Bone marrow (tissue), 2 donors: ENCODE measurements around the gene GPRC6A.
A peak's percentile ranks its signal among the peaks of the same experiment; 100 is the strongest.
"Not testable (repeated sequence)": the region's sequence is repeated elsewhere in the genome, so short reads cannot be mapped to it uniquely, and the experiment has no call there.

Source experiments
- DNase-seq, 2 donors: peaks; one replicate each; lab custom pipeline; 2025; lab: John Stamatoyannopoulos, UW

Gene GPRC6A, protein sequence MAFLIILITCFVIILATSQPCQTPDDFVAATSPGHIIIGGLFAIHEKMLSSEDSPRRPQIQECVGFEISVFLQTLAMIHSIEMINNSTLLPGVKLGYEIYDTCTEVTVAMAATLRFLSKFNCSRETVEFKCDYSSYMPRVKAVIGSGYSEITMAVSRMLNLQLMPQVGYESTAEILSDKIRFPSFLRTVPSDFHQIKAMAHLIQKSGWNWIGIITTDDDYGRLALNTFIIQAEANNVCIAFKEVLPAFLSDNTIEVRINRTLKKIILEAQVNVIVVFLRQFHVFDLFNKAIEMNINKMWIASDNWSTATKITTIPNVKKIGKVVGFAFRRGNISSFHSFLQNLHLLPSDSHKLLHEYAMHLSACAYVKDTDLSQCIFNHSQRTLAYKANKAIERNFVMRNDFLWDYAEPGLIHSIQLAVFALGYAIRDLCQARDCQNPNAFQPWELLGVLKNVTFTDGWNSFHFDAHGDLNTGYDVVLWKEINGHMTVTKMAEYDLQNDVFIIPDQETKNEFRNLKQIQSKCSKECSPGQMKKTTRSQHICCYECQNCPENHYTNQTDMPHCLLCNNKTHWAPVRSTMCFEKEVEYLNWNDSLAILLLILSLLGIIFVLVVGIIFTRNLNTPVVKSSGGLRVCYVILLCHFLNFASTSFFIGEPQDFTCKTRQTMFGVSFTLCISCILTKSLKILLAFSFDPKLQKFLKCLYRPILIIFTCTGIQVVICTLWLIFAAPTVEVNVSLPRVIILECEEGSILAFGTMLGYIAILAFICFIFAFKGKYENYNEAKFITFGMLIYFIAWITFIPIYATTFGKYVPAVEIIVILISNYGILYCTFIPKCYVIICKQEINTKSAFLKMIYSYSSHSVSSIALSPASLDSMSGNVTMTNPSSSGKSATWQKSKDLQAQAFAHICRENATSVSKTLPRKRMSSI

DNA sequence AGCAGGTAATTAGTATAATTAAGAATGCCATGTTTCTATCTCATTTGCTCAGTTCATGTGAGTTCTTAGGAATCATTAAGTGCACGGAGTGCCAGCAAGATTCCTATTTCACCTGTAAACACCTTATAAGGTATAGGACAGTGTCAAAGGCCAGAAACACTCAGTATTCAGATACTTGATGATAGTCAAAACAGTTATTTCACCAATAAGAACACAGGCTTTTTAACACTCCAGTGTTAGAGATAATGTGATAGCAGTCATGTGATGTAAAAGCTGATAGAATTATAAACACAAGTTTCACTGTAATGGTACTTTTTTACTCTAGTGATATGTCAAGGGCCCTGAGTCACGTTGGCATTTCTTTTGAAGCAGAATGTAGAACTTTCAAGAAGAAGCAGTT is at the start of gene GPRC6A:
TSS of gene GPRC6A (minus strand) at position 101 of the 400 bp plus-strand sequence. CDS start at position 31, 70 bp downstream.
- no peak for DNase-seq

DNA sequence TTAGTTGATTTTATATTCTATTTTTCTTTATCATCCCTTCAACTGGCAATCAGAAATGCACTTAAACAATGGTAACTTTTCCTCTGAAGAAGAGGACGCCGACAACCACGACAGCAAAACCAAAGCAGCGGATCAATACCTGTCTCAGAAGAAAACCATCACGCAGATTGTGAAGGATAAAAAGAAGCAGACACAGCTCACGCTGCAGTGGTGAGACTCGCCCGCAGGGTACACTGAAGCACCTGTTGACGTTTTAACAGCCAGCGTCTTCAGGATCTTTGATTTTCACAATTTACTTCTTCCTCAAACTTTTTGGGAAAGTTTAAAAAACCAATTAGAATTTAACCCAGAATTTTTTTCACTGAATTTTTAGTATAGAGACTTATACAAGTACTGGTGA is 48.9 kb upstream of the GPRC6A start:
- DNase-seq: no peak

DNA sequence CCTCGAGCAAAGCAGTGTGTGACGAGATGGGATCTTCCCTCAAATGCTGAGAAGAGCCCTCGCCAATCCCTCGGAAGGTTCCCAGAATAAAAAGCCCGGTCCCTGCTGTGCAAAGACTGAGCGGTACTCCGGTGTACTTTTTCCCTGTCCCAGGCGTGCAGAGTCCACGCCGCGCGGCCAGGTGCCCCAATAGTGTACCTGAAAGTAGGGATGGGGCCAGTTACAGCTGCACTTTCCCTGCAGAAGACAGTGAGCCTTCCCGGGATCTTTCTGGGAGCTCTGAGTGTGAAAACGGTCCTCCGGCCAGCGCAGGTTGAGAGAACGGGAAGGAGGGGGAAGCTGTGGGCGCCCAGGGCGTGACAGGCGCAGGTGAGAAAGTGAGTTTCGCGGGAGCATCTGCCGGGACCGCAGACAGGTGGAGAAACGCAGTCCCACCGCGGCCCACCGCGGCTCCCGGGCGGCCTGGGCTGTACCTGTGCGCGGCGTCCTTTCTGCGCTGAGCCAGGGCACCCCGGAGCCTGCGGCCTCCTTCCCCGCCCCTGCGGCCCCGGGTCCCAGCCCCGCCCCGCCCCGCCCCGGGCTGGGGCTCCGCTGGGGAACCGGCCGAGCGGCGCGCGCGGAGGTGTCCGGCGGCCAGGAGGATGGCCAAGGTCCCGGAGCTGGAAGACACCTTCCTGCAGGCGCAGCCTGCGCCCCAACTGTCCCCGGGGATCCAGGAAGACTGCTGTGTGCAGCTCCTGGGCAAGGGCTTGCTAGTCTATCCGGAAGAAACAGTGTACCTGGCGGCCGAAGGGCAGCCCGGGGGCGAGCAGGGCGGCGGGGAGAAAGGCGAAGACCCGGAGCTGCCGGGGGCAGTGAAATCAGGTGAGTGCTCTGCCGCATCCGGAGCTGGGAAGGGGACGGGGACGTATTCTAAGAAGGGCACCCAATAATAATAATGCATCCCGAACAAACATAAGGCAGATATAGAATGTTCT is 48.0 kb upstream of the GPRC6A start, which contains the start of gene RFX6:
TSS of gene RFX6 (plus strand) at position 608 of the 977 bp plus-strand sequence. CDS start at position 642, 34 bp downstream.
- DNase-seq: no peak

DNA sequence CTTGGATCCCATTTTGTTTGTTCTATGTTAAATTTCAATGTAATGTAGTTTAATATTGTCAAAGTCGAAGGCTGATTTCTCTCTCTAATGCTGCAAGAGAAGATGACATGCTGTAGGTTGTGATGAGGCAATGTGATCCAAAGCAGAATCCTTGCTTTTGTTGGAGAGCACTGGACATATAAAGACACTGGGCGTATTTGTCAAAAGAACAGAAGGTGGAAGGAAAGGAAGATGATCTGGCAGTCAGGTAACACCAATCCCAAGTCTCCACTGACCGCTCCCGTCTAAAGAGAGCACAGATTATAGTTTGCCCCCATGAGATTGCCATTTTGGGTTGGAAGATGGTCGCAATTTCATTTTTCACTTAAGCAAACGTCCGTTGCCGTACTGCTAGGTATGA is 47.2 kb upstream of the GPRC6A start:
- no peak for DNase-seq

DNA sequence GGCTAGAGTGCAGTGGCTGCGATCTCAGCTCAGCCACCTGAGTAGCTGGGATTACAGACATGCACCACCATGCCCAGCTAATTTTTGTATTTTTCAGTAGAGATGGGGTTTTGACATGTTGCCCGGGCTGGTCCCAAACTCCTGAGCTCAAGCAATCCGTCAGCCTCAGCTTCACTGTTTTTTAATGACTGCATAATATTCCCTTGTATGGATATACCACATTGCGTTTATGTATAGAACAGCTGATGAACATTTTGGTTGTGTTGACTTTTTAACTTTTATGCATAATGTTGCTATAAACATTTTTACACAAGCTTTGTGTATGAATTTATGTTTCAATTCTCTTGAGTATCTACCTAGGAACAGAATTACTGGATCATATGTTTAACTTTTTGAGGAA is 43.9 kb upstream of the GPRC6A start:
- no peak for DNase-seq

DNA sequence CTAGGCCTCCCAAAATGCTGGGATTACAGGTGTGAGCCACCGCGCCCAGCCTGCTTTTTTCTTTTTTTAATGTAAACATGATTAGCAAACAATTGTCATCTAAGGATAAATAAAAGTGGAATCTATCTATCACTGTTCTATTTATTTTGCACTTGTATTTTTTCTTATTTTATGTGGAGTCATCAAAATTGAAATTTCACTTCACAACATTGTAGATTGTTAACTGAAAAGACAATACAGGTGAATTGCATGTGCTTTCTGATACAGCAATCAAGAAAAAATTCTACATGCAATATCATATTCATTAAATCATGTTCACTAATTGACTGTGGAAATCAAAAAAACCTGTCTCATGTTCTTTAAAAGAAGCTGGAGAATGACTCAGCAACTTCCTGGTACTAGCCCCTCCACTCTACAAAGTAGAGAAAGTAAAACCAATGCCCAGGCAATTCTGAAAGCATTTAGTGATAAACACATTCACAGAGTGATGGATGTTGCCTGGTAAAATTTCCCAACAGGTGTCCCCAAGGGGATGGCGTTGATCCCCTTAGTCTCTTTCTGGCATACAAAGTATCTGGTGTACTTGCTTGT is 37.5 kb upstream of the GPRC6A start:
- DNase-seq: peak in 1 of 2 donors; percentile 3

DNA sequence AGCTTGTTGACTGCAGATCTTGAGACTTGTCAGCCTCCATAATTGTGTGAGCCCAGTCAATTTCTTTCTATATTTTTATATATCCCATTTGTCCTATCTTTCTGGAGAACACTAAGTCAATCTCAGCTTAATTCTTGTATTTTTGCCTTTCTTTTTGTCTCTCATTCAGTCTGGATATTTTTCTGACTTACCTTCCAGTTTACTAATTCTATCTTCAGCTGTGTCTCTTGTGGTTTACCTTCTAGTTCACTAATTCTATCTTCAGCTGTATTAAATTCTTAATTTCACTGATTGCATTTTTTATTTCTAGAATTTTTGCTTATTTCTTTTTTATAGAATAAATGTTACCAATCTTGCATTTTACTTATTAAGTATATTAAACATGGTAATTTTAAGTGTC is 30.4 kb upstream of the GPRC6A start:
- DNase-seq: no peak

DNA sequence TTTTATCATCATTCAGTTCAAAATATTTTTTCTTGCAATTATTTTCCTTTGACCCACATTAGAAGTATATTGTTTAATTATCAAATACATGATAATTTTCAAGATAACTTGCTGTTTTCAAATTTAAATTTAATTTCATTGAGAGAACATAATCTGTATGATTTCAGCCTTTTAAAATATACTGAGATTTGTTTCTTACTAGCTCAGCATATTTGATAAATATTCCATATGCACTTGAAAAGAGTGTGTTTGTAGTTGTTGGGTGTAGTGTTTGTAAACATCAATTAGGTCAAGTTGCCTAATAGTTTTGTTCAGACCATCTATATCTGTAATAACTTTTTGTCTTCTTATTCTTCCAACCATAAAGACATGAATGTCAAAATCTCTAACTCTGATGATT is 29.2 kb upstream of the GPRC6A start:
- no peak for DNase-seq

DNA sequence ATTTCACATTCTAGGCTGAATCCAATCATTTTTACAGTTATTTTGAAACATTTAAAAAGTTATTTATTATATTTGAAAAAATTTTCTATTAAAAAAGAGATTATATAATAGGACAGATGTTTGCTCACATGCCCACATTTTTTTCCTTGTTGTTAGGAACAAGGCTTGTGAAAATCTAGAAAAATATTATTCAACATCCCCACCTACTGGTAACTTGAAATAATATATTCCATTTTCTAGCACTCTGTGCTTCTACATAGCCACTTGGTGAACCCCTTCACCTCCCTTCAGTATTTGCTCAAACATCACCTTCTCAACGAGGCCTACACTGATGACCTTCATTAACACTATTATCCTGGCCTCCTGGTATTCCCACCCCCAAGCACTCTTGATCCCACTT is 18.3 kb upstream of the GPRC6A start:
- no peak for DNase-seq

DNA sequence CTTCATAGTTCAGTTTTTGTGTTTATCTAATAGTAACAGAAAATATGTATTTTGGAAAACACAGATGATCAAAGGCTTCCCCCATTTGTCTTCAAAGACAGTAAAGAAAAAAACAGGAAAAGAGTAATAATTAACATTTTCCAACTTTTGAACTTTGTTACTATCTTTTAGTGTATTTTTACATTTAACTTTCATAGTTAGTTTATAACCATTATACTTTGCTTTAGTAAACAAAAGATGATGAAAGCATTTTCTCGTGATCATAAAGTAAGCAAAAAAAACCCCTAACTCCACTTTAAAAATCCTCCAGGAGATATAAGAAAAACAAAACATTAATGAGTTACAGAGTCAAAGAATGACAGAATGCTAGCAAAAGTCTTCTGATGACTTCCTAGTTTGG is 13.6 kb upstream of the GPRC6A start:
- no peak for DNase-seq

DNA sequence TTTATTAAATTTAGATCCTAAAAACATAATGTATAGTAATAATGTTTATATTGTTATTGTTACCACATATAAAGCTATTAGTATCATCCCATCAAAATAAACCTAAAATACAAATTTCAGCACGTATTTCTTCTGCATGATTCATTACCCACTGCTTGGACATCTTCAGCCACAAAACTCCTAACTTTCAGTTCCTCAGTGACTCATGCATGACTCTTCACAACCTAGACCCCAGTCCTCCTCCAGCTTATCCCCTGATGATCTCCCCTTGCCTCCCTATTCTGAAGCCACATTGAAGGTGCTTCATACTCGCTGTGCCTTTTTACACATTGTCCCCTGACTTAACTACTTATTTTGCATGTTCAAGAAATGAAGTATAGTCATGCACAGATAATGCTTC is 11.2 kb upstream of the GPRC6A start:
- peak in 1 of 2 donors; percentile 14 for DNase-seq

DNA sequence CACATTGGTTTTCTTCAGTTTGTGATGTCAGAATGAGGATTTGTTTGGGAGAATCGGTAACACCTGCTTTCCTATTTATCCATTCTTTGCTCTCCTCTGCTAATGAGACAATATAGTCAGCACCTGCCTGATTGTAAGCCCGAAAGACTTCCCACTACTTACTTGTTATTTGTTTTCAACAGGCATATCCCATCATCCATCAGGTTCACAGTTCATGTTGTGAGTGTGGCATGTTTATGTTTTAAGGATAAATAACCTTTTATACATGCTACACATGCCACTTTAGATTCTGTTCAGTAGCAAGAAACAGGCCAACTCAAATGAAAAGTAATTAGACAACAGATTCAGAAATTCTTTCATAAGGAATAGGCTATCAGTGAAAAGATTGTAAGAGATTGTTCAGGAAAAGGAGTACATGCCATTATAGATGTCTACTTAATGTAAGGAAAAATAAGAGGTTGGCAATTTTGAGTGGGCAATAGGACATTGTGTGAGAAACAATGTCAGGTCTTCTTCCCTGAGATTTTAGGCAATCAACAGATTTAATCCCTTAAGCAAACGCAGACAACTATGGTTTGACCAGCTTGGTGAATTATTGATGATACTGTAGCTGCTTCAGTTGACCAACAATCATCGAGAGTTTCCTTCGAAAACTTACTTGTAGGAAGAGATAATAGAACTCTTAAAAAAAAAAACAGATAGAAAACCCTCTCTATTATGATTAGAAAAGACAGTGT is 7.9 kb upstream of the GPRC6A start:
- no peak for DNase-seq

DNA sequence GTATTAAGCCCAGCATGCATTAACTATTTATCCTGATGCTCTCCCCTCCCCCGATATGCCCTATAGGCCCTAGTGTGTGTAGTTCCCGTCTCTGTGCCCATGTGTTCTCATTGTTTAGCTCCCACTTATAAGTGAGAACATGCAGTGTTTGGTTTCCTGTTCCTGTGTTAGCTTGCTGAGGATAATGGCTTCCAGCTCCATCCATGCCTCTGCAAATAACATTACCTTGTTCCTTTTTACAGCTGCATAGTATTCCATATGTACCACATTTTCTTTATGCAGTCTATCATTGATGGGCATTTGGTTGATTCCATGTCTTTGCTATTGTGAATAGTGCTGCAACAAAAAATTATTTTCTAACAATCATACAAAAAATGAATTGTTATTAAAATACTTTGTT is 5.6 kb upstream of the GPRC6A start:
- DNase-seq: not testable (repeated sequence)

DNA sequence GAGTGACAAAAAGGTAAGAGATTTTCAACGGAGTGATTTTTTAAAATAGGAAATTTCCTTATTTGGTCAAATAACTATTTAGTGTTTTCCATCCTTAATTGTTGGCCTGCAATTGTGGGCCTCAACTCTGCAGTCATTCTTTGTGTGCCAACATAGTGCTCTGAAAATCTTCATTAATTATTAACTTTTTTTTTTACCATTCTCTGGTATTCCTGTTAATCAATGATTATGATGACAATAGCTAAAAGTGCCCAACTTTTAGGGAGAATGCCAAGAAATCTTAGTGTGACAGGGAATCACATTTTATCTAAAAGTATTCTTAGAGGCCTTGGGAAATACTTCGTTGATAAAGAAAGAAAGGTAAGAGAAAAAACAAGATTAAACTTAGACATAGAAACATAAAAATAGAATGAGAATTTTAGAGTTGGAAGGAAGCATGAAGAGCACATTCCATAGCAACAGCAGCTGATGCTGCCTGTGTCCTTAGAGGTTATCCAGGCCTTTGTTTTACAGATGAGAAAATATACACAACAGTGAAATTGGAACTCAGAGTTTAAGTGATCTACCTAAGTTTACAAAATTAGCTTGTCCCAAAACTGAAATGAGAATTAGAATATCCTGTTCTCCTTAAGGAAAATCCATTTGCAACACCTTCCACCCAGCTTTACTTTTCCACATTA is 1.2 kb downstream of the GPRC6A start:
- no peak for DNase-seq

DNA sequence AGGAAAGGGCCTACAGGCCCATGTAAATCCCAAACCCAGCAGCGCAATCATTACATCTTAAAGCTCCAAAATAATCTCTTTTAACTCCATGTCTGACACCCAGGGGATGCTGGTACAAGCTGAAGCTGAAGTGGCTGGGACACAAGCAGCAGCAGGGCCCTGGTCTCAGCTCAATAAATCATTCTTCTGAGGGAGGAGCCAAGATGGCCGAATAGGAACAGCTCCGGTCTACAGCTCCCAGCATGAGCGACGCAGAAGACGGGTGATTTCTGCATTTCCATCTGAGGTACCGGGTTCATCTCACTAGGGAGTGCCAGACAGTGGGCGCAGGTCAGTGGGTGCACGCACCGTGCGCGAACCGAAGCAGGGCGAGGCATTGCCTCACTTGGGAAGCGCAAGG is 12.5 kb downstream of the GPRC6A start:
- not testable (repeated sequence) for DNase-seq

DNA sequence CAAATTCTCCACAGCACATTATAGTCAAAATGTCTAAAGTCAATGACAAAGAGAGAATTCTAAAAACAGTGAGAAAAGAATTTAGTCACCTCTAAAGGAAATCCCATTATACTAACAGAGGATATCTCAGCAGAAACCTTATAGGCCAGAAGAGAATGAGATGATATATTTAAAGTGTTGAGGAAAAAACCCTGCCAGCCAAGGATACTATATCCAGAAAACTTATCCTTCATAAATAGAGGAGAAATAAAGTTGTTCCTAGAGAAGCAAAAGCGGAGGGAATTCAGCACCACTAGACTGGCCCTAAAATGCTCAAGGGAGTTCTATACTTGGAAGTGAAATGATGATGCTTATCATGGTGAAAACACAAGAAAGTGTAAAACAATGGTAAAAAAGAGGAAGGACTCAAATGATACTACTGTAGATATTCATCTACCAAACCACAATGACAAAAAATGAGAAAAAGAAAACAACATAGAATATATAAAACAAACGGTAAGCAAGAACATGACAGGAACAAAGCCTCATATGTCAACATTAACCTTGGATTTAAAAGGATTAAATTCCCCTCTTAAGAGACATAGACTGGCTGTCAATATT is 16.7 kb downstream of the GPRC6A start:
- no peak for DNase-seq

DNA sequence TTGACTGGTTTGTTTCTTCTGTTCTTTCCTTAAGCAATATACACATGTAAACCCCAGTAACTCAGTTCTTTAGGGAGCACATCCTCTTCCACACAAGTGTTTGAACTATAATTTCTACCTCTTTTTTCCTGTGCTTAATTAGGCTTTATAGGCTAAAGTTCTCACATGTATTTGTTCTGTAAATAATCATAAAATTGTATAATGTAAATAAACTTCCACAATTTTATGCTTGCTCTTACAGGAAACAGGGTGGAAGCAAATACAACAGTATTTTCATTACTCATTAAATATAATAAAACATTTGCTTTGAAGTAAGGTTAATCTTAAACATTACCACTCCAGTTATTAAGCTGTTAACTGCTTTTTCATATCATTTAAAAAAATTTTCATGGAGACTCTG is 26.9 kb downstream of the GPRC6A start:
- no peak for DNase-seq

DNA sequence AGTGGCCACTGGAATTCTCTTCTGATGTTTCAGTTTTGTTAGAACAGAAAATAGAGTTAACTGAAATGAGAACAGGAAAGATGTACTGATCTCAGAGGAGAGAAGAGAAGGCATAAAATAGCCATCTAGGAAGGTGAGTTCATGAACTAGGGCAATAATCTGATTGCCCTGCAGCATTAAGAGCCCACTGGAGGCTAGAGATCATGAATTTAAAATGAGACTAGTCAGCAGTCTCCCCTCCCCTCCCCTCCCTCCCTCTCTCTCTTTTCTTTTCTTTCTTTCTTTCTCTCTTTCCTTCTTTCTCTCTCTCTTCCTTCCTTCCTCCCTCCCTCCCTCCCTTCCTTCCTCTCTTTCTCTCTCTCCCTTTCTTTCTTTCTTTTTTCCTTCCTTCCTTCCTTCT is 28.9 kb downstream of the GPRC6A start:
- no peak for DNase-seq

DNA sequence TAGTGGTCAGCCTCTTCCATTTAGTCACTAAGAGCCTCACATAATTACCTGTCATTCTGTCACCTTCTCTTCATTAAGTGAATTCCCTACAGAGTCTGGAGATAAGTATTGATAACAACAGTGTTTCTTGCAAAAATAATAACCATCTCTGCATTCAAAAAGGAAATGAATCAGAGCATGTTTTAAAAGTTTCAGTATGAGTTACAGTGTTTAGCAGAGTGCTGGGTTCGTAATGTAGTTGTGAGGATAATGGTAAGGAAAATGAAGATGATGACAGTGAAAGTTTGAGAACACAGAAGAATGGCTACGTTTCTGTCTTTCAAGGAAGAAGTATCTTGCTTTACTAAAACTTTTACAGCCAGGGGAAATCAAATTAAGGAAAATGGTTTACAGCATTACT is 31.3 kb downstream of the GPRC6A start:
- no peak for DNase-seq

DNA sequence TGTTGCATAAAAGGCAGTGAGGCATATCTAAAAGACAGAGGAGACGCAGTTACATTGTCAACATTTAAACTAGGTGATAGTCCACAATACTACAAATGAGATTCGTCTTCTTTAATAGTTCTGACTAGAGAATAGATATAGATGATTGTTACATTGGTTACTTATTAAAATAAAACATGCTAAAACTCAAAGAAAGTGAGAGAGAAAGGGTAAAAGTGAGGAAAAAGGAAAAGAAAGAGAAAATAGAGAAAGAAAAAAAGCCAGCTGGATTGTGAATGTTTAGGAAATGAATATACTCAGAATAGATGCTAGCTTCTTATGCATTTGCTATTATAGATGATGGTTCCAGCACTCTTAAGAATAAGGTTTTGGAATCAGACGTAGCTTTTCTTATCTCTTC is 35.7 kb downstream of the GPRC6A start:
- DNase-seq: no peak
